NCI-H1694 (cell line): ENCODE results near the gene EIF3C.
"Not testable (repeated sequence)": the region's sequence is repeated elsewhere in the genome, so short reads cannot be mapped to it uniquely, and the experiment has no call there.

ENCODE experiments used
- DNase-seq: peaks from one replicate; lab custom pipeline; 2025; lab: John Stamatoyannopoulos, UW

The EIF3C gene

DNA sequence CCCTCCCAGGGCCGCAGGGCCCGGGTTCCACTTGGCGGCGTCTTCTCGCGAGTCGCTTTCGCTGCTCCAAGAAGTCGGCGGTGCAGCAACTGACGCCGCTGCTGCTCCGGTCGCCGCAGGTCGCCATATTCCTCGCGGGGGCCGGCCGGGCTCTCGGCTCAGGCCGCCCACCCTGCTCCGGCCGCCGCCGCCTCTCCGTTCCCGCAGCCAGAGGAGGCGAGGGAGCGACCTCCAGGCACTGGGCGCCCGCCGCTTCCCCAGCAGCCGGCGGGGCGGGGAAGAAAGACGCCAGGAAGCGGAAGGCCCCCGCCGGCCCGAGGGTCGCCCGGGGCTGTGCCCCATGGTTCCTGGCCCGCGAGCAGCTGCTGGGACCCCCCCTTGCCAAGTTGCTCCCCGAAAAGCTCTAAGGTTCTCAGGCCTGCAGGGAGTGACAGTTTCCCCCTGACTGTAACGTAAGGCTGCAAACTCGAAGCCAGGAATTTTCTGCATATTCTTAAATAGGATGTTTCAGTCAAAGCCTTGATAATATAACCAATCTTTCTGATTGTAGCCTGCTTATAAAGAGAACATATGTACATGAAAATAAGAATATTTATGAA lies 39.3 kb downstream of the EIF3C start:
- not testable (repeated sequence) for DNase-seq

- not testable (repeated sequence) for DNase-seq
Observed at GRCh38 chr16:28751487-28751886, 40.2 kb downstream of the EIF3C start, which contains the start of gene NPIPB9. Gene NPIPB9, plus strand, starts transcription at chr16:28751787.

- not testable (repeated sequence) for DNase-seq
Observed at GRCh38 chr16:28781697-28782096, 70.4 kb downstream of the EIF3C start.

DNA sequence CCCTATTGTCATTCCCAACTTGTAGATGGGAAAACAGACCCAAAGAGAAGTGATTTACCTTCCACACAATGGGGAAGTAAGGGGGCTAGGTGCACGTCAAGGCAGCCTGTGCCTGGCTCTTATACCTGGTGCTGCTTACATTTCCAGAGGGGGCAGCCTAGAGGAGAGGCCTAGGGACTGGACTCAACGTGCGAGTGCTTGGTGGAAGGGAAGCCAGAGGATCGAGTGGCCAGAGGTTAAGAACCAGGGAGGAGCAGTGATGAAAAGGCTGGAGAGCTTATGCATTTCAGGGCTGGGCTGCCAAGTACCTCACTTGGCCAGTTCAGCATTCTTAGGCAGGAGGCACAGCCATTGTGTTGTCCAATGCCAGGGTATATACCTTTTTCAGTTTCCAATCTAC lies 71.1 kb downstream of the EIF3C start:
- not testable (repeated sequence) for DNase-seq
